ENCODE measurements around the gene HS3ST4.
"Not testable (repeated sequence)": the region's sequence is repeated elsewhere in the genome, so short reads cannot be mapped to it uniquely, and the experiment has no call there.

Gene HS3ST4

GRCh38 chr16:26005336-26005735 is 313.6 kb downstream of the HS3ST4 start:
- DNase-seq (ENCODE audit: low read depth) = no peak

DNA sequence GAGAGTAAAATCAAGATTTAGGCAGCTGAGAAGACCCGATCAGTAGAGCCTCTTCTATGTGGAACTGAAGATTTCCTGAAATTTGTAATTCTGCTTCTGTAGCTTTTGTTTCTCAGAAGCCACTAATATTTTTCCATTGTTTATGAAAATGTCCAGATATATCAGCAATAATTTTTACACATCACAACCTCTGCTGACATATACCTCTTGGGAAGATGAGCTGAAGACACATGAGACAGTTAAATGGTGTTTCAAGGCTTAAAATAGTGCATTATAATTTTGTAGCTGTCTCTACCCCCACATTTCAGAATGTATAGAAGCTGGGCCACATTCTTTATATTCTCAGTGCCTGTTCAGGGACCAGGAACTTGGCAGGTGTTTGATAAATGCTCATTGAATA is 320.6 kb downstream of the HS3ST4 start:
- no peak for DNase-seq (ENCODE audit: low read depth)

DNA sequence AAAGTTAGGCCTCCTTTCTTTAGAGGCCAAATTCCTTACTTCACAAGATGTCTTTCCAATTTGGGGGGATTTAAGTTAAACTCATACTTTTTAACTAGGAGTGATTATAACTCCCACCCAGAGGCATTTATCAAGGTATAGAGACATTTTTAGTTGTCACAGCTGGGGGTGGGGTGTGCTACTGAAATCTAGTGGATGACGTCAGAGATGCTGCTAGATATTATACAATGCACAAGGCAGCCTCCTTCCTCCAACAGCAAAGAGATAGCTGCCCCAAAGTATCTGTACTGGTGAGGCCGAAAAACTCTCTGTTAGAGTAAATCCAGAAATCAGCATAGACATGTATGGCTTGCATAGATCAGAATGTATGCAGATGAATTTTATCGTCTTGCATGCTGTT is 324.0 kb downstream of the HS3ST4 start:
- DNase-seq (ENCODE audit: low read depth) = no peak

DNA sequence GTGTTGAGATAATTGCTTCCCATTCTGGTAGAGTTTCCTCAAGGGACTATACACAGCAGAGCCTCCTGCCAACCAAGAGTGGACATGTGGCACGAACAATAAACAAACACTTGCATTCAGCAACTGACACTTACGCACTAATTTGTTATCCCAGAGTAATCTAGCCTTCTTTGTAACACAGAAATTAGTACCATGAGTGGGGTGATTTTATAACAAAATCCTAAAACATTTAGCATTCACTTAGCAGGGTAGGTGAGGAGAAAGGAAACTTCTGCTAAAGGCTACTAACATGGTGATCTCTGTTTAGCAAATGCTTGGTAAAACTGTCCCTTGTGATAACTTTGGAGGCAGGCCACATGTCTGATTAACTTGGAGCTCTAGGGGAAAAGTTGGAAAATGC is 325.2 kb downstream of the HS3ST4 start:
- DNase-seq (ENCODE audit: low read depth) = no peak

- DNase-seq (ENCODE audit: low read depth) = no peak
Measured at GRCh38 chr16:26019381-26020242, 327.9 kb downstream of the HS3ST4 start.

DNA sequence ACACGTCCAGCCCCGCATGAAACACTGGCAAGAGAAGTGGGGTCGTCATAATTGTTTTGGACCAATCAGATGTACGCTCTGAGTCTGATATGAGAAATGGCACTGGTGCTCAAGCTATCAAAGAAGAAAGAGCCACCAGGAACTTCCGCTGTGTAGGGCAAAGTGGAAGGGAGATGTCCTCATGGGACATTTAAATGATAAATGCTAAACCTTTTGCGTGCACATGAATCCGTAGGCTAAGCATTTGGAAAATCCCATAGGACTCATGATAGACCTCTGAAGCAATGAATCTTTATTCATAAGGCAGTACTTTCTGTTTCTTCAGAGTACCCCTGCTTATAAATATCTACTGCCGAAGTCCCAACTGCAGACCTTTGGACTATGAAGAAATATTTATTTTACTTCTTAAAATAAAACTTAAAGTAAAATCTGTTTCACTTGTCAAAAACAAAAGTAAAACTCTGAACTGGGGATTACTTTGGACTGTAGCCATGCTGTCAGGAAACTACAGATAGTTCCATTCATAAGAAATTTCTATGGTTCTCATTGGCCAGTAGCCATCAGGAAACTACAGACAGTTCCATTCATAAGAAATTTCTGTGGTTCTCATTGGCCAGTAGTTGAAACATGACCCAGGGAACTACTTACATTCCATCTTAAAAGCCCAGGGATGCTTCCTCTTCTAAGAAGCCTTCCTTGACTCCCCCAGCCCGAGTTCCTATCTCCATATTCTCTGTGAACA is 335.1 kb downstream of the HS3ST4 start:
- no peak for DNase-seq (ENCODE audit: low read depth)

DNA sequence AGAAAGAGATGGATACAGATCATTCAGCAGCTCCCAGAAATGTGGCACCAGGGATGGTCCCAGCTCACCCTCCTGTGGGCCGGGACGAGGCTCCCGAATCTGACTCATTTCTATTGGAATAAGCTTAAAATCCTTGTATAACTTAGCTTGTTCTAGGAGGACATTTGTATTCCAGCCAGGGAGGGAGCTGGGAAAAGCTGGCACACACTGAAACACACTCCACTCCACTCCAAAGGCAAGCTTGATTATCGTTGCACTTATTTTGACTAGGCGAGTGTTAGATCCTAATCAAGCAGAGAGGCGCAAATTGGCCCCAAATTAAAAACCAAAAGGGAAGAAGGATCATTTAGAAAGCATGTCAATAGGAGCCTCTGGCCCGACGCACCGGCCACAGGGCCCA is 339.5 kb downstream of the HS3ST4 start:
- DNase-seq (ENCODE audit: low read depth) = no peak

GRCh38 chr16:26032661-26033060 is 340.9 kb downstream of the HS3ST4 start:
- not testable (repeated sequence) for DNase-seq (ENCODE audit: low read depth)

GRCh38 chr16:26041952-26042668 is 350.4 kb downstream of the HS3ST4 start:
- no peak for DNase-seq (ENCODE audit: low read depth)

DNA sequence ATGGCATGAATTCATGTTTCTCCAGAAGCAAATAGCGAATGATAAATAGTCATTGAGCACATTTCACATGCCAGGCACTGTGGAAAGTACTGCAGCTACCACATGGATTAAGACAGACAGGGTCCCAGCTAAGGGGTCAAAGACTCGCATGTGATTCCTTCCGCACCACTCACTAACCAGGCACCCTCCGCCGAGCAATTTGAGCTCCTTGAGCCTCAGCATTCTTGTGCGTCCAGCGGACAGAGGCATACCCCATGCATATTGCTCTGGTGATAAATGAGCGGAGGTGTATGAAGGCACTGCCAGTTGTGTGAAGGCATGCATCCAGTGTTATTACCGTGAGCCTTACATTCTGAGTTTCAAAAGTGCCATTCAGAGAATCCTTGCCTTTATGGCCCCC is 358.7 kb downstream of the HS3ST4 start:
- DNase-seq (ENCODE audit: low read depth) = no peak

DNA sequence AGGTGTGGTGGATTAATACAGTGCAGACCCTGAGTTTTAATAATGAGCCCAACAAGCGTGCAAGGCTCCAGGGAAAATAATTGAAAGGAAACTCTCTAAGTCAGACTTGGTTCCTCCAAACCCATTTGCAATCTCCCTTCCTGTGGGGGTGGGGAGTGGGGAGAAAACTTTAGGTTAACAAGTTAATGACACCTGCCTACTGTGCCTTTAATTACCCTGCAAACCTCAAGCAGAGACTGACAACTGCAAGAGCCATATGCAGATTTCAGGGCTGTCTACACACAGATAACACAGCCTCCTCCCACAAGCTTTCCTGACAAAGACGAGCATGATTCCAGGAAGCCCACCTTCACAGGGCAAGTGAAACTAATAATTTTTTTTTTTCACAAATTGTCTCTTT is 359.3 kb downstream of the HS3ST4 start:
- DNase-seq (ENCODE audit: low read depth) = no peak

GRCh38 chr16:26053889-26054288 is 362.1 kb downstream of the HS3ST4 start:
- DNase-seq (ENCODE audit: low read depth) = no peak

- DNase-seq (ENCODE audit: low read depth) = no peak
Measured at GRCh38 chr16:26058326-26058725, 366.6 kb downstream of the HS3ST4 start.

- no peak for DNase-seq (ENCODE audit: low read depth)
Measured at GRCh38 chr16:26070302-26071100, 378.7 kb downstream of the HS3ST4 start.

GRCh38 chr16:26071101-26071866 is 379.5 kb downstream of the HS3ST4 start:
- DNase-seq (ENCODE audit: low read depth) = no peak

- DNase-seq (ENCODE audit: low read depth) = no peak
Measured at GRCh38 chr16:26078716-26079355, 387.1 kb downstream of the HS3ST4 start.

DNA sequence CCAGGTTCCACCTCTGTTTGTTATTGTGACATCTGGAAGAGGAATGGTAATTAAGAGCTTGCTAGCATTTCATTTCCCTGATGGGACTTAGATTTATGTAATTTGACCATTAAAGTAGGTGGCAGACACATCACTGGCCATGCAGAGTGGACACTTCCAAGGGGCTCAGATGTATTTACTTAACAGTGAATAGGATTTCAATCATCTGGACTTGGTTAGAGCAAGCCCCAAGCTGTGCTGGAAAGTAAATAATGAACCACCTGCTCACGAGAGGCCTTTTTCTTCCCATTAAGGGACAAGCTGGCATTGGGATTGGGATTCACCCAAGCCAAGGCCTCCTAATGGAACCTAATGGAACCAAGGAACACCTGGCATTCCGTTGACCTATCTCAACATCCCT is 395.3 kb downstream of the HS3ST4 start:
- DNase-seq (ENCODE audit: low read depth) = no peak

GRCh38 chr16:26091511-26091910 is 399.8 kb downstream of the HS3ST4 start:
- DNase-seq (ENCODE audit: low read depth) = no peak

GRCh38 chr16:26098206-26098605 is 406.4 kb downstream of the HS3ST4 start:
- not testable (repeated sequence) for DNase-seq (ENCODE audit: low read depth)

DNA sequence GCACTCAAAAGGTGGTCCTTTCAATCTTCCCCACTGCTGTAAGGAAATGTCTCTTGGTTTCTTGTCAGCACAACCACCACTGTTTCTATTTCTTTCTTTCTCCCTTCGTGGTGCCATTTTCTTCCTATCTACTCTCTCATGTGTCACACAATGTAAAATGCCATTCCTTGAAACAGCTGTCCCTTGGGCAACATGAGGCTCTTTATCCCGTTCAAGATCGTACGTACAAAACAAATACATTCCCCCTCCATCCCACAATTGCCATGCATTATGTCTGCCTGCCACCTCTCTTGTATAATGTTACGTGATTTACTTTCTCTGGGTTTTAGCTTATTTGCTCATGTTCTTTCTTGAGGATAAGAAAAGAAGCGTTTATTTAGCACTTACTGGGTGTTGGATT is 410.6 kb downstream of the HS3ST4 start:
- no peak for DNase-seq (ENCODE audit: low read depth)
